GM21737 (cell line): Measurements from ENCODE around the gene CMTM7.
"Not testable (repeated sequence)": the region's sequence is repeated elsewhere in the genome, so short reads cannot be mapped to it uniquely, and the experiment has no call there.

Source experiments
- ATAC-seq: cut with Tn5 transposase; IDR thresholded peaks from one replicate; pipeline ENCODE4 v1.9.1; 2021; ENCODE audit warnings: mild to moderate bottlenecking, moderate library complexity; ENCODE audit not compliant: unreplicated experiment

Gene CMTM7

DNA sequence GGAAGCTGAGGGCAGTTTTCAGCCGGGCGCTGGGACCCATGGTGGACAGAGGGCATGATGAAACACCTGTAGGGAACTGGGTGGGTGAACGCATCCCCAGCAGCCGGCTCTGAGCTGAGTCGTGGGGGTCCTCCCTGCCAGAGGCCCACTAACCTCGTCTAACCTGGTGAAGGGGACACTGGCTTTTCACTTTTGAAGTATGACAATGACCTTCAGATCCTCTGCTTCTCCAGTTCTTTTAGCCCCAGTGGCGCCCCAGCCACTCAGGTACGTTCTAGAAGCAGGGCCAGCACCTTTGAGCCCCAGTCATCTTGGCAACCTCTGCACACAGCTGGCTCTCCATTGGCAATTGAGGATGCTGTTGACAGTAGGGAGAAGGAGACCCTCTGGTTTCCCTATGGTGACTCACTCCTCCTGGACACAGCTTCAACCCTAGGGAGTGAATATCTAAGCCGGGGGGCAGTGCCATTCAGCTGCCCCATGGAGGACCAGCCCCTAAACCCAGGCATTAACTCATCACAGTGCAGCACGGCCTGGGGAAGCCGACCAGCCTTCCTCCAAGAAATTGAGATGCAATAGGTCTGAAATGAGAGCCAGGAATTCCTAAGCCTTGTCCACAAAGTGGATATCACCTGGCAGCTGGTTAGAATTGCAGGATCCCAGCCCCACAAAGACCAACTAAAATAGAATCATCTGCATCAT is 64.9 kb downstream of the CMTM7 start:
- ATAC-seq, result no peak

DNA sequence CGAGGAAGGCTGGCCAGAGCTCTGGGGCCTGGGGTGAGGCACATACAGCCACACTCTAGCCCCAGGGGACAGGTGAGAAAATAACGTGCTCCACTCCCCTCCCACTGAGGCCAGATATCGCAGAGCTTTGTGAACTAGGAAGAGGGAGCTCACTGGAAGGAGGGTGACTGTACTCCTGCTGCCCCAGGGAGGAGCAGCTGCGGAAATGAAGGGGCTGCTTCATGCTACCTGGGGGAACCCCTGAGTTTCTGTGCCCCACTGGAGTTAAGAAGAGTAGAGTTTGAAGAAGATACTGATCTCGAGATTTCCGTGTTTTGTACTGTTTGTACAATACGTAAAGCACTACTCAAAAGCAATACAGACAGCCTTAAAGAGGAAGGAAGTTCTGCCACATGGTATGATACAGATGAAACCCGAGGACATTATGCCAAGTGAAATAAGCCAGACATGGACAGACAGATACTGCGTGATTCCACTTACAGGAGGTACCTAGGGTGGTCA is 66.4 kb downstream of the CMTM7 start:
- no peak for ATAC-seq

GRCh38 chr3:32459450-32459849 is 67.8 kb downstream of the CMTM7 start:
- ATAC-seq, result no peak

DNA sequence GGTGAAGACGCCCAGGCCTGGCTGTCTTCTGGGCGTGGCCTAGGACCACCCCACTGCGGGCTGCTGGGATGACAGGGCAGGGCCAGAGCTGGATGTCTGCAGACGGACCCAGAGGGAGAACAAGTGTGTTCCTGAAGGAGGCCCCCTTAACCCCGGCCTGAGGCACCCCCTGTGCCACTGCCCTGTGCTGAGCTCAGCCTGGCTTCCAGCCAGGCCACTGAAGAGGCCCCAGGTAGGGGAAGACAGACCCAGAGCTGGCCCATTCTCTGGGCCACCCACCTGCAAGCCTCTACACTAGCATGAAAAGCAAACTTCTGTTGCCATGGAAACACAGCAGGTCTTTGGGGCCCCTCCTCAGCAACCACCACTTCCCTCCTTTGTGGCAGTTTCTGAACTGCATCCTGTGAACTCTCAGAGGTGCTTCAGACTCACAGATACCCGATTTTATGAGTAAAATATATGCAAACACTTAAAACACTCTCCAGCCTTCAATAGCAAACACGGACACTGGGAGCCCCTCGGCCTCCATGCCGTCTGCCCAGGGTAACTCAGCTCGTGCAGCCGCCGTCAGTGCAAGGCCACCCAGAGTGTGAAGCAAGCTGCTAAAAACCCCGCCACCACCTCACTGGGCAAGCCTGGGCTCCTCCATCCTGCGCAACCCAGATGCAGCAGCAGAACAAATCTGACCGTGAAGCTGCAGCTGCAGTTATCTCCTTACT is 68.5 kb downstream of the CMTM7 start:
- ATAC-seq, result peak; percentile 86

DNA sequence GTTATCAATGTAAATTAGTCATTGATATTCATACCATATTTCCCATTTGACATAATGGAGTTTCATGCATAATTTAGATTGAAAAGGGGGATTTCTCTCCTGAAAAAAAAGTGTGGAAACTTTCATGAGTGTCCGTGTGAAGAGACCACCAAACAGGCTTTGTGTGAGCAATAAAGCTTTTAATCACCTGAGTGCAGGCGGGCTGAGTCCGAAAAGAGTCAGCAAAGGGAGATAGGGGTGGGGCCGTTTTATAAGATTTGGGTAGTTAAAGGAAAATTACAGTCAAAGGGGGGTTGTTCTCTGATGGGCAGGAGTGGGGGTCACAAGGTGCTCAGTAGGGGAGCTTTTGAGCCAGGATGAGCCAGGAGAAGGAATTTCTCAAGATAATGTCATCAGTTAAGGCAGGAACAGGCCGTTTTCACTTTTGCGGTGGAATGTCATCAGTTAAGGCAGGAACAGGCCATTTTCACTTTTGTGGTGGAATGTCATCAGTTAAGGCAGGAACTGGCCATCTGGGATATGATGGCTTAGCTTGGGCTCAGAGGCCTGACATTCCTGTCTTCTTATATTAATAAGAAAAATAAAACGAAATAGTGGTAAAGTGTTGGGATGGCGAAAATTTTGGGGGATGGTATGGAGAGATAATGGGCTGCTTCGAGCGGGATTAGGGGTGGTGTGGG is 69.3 kb downstream of the CMTM7 start:
- not testable (repeated sequence) for ATAC-seq

DNA sequence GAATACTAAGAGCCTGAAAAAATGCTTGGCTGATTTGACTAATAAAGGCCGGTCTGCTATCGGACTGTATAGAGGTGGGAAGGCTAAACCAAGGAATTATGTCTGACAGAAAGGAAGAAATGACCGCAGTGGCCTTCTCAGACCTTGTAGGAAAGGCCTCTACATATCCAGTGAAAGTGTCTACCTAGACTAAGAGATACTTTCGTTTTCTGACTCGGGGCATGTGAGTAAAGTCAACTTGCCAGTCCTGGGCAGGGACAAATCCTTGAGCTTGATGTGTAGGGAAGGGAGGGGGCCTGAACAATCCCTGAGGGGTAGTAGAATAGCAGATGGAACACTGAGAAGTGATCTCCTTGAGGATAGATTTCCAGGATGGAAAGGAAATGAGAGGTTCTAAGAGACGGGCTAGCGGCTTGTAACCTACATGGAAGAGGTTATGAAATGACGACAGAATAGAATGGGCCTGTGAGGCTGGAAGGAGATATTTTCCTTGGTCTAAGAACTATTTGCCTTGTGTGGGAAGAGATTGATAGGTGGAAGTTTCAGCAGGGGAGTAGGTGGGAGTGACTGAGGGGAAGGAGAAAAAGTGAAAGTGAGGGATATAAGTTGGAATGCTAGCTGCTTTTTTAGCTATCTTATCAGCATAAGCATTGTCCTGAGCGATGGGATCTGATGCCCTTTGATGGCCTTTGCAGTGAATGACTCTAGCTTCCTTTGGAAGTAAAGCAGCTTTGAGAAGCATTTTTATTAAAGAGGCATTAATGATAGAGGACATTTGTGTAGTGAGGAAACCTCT is 70.7 kb downstream of the CMTM7 start:
- not testable (repeated sequence) for ATAC-seq

- not testable (repeated sequence) for ATAC-seq
Measured at GRCh38 chr3:32463415-32463814, 71.8 kb downstream of the CMTM7 start.

- not testable (repeated sequence) for ATAC-seq
Measured at GRCh38 chr3:32464726-32465125, 73.1 kb downstream of the CMTM7 start.

DNA sequence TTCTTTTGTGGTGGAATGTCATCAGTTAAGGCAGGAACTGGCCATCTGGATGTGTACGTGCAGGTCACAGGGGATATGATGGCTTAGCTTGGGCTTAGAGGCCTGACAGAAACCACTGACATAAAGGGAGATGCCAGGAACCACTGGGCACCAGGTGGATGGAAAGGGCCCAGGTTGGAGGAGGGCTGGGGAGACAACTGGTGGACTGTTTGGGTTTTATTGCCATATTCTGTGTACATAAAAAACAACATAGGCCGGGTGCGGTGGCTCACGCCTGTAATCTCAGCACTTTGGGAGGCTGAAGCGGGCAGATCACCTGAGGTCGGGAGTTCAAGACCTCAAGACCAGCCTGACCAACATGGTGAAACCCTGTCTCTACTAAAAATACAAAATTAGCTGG is 75.2 kb downstream of the CMTM7 start:
- ATAC-seq, result not testable (repeated sequence)

GRCh38 chr3:32467333-32468070 is 75.8 kb downstream of the CMTM7 start:
- peak; percentile 79 for ATAC-seq

DNA sequence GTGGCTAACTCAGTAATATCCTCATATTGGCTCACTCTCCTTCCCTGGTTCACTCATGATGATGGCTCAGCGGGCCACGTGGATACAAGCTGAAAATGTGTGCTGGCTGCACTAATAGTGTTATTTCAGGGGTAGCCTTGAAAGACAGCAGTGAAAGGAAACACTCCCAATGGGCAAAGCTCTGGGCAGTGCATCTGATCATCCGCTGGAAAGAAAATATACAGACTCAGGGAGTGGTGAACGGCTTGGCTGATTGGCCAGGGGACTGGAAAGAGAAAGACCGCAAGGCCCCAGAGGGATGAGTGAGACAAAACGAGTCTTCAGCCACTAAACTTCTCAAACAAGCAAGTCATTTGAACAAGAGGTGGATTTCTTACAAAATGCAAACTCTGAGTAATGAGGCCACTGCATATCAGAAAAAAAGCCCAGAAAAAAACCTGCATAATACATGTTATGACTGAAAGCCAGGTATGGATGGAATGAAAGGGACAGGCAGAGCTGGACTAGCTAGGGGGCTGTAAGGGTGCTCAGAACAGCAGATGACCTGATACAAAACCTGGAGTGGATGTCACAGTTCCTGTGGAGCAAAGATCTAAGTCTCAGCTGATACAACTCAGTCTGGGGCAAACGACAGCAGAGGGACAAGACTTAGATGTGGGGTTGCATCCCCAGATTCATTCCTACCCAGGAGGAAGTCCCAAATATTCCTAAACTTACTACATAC is 77.7 kb downstream of the CMTM7 start:
- ATAC-seq, result no peak

GRCh38 chr3:32470362-32470761 is 78.7 kb downstream of the CMTM7 start:
- ATAC-seq, result no peak

GRCh38 chr3:32471246-32471645 is 79.6 kb downstream of the CMTM7 start:
- no peak for ATAC-seq

DNA sequence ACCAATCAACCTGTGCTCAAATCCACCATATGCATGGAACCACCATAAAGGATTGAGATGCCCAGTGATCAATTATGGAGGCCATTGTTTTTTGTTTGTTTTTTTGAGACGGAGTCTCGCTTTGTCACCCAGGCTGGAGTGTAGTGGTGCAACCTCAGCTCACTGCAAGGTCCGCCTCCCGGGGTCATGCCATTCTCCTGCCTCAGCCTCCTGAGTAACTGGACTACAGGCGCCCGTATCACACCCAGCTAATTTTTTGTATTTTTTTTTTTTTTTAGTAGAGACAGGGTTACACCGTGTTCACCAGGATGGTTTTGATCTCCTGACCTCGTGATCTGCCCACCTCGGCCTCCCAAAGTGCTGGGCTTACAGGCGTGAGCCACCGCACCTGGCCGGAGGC is 80.5 kb downstream of the CMTM7 start:
- ATAC-seq, result not testable (repeated sequence)

GRCh38 chr3:32474201-32474600 is 82.5 kb downstream of the CMTM7 start:
- ATAC-seq, result no peak

- no peak for ATAC-seq
Measured at GRCh38 chr3:32480604-32481003, 89.0 kb downstream of the CMTM7 start.

GRCh38 chr3:32481791-32482631 is 90.4 kb downstream of the CMTM7 start:
- ATAC-seq, result no peak

DNA sequence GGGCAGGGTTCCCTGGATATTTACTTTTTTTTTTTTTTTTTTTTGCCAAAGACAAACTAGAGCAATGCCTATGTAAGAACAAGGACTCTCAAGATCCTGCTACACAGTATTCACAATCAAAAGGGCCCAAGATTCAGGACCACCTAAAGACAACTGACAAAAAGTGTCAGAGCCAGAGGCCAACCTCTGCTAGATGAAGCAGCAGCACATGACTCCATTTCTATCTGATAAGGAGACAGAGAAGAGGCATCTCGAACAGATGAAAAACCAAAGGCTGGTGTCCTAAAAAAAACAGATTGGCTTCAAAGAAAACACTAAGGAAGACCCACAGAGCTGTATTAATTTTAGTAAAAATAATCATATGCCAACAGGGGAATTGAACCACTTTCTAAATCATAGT is 91.0 kb downstream of the CMTM7 start:
- no peak for ATAC-seq

GRCh38 chr3:32483772-32484171 is 92.1 kb downstream of the CMTM7 start:
- no peak for ATAC-seq
